NCI-H128 (cell line): ENCODE data around the gene FAM210A.
"Not testable (repeated sequence)": the region's sequence is repeated elsewhere in the genome, so short reads cannot be mapped to it uniquely, and the experiment has no call there.

Experiments
- DNase-seq: peaks from one replicate; lab custom pipeline; 2025; ENCODE audit not compliant: unreplicated experiment; lab: John Stamatoyannopoulos, UW

FAM210A gene

GRCh38 chr18:13703899-13704298 is 22.5 kb downstream of the FAM210A start:
- DNase-seq: no peak

GRCh38 chr18:13700153-13700552 is 26.2 kb downstream of the FAM210A start:
- no peak for DNase-seq

- no peak for DNase-seq
Measured at GRCh38 chr18:13696961-13697360, 29.4 kb downstream of the FAM210A start.

- not testable (repeated sequence) for DNase-seq
Measured at GRCh38 chr18:13695337-13695736, 31.0 kb downstream of the FAM210A start.

GRCh38 chr18:13690060-13690459 is 36.3 kb downstream of the FAM210A start:
- not testable (repeated sequence) for DNase-seq

- no peak for DNase-seq
Measured at GRCh38 chr18:13688191-13689136, 37.9 kb downstream of the FAM210A start.

GRCh38 chr18:13684546-13684945 is 41.8 kb downstream of the FAM210A start:
- no peak for DNase-seq

GRCh38 chr18:13681701-13682100 is 44.7 kb downstream of the FAM210A start:
- DNase-seq: no peak

- DNase-seq: no peak
Measured at GRCh38 chr18:13680612-13681011, 45.7 kb downstream of the FAM210A start.

GRCh38 chr18:13677350-13677749 is 49.0 kb downstream of the FAM210A start:
- not testable (repeated sequence) for DNase-seq

- DNase-seq: no peak
Measured at GRCh38 chr18:13676471-13676870, 49.9 kb downstream of the FAM210A start.

- DNase-seq: no peak
Measured at GRCh38 chr18:13672657-13673056, 53.7 kb downstream of the FAM210A start.

- DNase-seq: no peak
Measured at GRCh38 chr18:13661779-13662256, 64.5 kb downstream of the FAM210A start.

- DNase-seq: no peak
Measured at GRCh38 chr18:13661051-13661778, 65.1 kb downstream of the FAM210A start.

- DNase-seq: no peak
Measured at GRCh38 chr18:13660510-13660909, 65.8 kb downstream of the FAM210A start.

- DNase-seq: no peak
Measured at GRCh38 chr18:13658436-13659204, 67.7 kb downstream of the FAM210A start.

- no peak for DNase-seq
Measured at GRCh38 chr18:13657974-13658373, 68.4 kb downstream of the FAM210A start.

GRCh38 chr18:13653746-13654433 is 72.5 kb downstream of the FAM210A start:
- no peak for DNase-seq

- DNase-seq: no peak
Measured at GRCh38 chr18:13649397-13650390, 76.7 kb downstream of the FAM210A start.
